Glomerular visceral epithelial cell (primary cell): Measurements from ENCODE around the gene COMMD7.

Experiments
- DNase-seq: peaks from one replicate; pipeline ENCODE4 v3.0.0-alpha.2; 2016; ENCODE audit errors: extremely low spot score

The COMMD7 gene

DNA sequence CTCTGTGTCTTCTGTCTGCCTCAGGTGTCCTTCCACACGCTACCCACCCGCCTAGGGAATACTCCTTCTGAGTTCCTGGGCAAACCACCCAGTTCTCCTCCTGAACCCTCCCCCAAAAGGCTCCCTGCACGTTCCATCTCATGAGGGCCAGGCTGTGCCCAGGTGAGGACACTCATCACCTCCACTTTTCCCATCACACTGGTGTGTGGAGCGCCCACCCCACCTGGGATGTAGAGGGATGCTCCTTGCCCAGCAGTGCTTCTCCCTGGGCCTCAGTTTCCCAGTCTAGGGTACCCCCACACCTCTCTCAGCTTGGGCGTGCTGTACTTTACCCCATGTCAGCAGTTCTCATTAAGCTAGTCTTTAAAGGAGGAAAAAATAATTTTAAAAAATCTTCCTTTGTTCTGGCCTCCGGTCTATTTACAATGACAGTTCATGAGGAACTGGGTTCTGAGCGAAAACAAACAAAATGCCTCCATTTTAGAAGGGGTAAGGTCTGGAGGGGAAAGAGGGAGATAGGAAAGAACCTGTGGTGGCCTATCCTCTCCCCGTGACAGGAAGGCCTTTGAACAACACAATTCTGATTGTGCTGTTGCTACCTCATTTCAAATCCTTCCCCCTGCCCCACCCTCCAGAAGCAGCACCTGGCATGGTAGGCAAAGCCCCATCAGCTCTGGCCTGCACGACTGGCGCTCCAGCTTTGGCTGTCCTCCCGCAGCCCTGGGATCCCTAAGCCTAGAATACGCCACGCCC is 67.9 kb downstream of the COMMD7 start:
- DNase-seq: no peak

DNA sequence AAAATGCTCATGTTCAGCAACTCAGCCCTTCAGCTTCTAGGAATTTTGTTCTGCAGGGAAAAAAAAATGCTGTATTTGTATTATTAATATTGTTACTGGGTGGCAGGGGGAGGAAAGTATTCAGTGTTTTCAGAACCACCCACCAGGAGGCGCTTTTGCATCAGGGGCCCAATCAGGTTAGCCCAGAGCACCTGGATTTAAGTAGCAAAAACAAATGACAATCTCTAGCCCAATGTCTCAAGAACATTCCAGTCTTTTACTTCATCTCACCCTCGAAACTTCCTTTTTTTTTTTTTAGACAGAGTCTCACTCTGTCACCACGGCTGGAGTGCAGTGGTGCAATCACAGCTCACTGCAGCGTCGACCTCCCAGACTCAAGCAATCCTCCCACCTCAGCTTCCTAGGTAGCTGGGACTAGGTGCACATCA is 68.9 kb downstream of the COMMD7 start:
- DNase-seq: peak; percentile 72

DNA sequence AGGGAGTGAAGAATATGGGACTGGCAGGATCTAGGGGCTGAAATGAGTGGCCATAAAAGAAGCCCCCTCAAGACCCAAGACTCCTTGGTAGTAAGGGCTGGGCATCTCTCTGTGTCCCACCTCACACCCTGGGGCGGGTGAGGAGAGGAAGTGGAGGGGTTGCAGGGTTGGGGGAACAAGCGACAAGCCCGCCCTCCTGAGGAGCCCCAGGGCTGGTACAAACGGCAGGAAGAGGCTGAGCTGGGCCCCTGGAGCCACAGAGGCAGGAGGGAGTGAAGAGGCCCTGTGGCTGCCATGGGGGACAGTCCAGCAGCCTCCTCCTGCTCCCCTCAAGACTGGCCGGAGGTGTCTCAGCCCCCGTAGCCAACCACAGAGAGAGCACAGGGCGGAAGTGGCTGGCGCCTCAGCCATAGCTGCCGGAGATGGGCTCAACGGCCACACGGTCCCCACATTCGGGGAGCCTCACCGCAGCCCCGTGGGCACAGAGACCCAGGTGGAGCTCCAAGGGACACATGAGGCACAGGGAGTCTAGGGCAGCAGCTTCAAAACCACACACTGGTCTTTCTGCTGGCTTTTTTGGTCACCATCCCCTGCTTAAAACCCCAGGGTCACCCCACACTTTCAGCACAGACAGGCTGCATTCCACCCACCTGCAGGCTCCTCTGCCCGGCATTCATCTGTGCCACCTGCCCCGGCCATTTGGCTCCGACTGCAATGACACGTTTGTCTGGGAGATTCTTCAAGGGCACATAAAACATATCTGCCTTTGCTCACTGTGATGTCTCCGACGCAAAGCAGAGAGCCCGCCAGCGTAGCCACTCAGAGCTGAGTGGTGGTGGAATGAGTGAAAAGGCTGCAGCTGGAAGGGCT is 70.0 kb downstream of the COMMD7 start:
- DNase-seq: no peak

DNA sequence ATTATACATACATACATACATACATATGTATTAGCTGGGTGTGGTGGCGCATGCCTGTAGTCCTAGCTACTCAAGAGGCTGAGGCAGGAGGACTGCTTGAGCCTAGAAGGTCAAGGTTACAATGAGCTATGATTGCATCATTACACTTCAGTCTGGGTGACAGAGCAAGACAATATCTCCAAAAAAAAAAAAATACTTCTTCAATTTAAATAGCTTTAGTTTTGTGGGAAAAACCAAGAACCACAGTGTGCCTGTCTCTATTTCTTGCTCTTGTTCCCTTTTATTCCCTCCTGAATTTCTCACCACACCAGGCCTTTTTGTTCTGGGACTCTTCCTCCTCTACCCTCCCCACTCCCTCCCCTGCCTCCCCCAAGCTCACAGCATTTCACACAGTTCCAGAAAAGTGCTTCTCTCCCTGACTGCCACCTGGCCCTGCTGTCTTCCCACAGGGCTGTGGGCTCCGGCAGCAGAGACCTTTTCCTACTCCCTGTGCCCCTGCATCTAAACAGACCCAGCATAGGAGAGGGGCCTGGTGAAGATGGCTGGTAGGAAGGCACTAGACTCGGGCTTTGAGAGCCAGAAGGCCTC is 70.8 kb downstream of the COMMD7 start:
- no peak for DNase-seq

DNA sequence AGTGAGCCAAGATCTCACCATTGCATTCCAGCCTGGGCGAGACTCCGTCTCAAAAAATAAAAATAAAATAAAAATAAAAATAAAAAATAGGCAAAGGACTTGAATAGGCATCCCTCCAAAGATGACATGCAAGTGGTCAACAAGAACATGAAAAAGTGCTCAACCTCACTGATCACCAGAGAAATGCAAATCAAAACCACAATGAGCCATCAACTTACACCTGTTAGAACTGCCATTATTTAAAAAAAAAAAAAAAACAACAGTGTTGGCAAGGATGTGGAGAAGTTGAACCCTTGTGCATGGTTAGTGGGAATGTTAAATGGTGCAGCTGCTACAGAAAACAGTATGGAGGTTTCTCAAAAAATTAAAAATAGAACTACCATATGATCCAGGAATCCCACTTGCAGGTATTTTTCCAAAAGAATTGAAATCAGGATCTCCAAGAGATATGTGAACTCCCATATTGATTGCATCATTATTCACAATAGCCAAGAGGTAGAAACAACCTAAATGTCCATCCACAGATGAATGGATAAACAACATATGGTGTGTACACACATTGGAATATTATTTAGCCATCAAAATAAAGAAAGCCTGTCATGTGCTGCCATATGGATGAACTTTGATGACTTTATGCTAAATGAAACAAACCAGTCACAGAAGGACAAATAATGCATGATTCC is 72.4 kb downstream of the COMMD7 start:
- no peak for DNase-seq

DNA sequence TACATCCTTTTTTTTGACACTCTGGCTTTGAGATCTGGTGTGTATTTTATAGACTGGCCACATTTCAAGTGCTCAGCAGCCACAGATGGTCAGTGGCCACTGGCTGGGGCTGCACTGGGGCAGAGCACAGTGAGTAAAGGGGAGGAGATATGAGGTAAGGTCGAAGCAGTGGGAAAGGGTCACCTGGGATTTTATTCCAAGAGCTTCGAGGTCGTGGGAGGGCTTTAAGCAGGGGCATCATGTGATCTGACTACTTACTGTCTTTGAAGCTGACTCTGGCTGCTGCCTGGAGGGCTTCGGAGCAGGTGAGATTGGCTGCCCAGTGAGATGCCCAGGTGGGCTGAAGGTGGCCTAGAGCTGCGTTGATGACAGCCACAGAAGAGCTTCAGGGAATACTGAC is 76.2 kb downstream of the COMMD7 start:
- DNase-seq: no peak

DNA sequence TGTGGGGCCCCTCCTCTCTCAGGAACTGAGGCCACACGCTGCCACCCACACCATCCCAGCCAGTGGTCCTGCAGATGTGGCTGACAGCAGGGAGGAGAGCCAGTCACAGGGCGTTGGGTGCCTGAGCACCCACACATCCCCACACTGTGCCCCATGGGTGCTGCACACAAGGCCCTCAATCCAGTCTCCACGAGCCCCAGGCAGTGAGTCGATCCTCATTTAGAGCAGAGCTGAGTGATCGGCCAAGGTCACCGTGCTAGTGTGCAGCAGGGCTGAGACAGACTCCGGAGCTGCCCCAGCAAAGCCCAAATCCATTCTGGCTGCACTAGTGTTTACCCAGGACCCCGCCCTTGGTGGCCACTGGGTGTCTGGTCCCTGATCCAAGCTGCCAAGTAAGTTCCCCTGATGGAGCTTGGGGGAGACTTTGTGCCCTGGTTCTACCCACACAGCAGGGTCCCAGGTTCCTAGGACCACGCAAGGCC is 78.5 kb downstream of the COMMD7 start:
- no peak for DNase-seq

DNA sequence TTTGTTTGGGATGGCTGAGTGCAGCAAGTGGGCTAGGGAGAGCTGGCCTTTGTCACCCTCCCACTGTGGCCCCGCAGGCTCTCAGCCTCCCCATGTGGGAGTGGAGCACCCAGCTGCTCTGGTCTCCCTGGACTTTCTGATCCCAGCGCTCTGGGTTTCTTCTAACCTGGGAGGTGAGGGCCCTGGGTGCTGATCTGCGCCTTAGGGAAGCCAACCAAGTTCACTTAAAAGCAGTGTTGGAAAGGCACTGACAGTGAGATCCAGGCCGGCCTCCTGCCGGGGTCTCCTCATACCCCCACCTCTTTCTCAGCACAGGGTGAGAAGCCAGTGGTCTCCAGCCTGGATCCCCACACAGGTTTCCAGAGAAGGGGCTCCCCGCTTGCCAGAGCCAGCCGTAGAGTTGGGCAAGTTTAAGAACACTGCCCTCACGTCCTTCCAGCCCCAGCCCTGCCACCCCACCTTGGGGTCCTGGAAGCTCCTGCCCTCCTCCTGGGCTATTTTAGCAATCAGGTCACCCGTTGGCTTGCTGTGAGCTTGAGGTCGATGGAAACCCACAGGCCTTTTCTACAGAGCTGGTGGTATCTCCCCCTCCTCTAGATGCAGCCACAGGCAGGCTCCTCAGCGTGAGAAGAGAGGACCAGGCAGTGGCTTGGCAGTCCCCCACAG is 79.1 kb downstream of the COMMD7 start:
- no peak for DNase-seq

DNA sequence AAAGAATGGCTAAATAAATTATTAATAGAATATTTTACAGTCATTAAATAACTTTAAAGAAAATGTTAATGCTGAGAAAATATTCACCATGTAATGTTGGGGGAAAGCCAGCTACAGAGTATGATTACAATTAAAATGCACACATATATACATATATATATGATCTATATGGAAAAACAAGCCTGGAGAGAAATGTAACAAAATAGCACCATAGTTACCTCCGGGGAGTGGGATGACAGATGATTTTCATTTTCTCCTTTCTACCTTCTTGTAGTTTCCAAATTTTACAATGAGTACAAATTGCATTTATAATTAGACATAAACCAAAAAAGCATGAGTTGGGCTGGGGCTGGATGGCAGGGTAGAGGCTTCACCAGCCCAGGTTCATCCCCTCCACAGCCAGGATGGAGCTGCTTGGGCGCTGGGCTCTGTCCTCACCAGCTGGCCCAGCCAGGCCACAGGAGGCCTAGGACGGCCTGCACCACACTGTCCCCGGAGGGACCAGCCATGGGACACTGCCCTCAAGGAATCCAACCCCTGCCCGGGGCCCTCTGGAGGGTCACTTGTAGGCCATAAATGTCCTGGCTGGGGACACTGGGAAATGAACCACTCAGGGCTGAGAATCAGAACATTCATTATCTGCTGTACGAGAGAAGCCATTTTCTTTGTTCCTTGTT is 79.8 kb downstream of the COMMD7 start:
- no peak for DNase-seq

DNA sequence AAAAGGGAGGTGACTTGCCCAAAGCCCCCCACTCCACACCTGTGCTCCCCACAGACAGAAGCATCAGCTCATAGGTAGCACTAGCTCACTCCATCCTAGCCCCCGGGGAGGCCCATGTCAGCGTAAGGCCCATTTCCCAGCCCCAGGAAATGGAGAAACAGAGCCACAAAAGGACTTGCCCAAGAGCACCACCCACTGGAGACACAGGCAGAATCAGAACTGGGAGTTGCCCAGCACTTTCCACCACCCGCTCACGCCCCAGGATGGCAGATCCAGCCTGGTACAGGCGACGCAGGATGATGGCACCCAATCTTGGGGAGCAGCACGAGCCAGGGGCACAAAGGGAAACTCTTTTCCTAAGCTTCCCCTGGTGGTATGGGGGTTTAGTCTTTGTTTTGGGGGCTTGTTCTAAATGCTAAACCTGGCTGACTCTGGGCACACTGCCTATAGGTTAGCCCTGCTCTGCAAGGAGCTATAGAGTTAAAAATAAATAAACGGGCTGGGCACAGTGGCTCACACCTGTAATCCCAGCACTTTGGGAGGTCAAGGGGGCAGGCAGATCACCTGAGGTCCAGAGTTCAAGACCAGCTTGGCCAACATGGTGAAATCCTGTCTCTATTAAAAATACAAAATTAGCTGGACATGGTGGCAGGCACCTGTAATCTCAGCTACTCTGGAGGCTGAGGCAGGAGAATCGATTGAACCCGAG is 81.3 kb downstream of the COMMD7 start:
- DNase-seq: no peak

DNA sequence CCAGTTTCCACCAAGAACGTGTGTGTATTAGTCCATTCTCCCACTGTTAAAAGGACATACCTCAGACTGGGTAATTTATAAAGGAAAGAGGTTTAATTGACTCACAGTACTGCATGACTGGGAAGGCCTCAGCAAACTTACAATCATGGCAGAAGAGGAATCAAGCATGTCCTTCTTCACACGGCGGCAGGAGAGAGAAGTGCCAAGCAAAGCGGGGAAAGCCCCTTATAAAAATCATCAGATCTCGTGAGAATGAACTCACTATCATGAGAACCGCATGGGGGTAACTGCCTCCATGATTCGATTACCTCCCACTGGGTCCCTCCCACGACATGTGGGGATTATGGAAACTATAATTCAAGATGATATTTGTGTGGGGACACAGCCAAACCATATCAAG is 82.6 kb downstream of the COMMD7 start:
- no peak for DNase-seq

DNA sequence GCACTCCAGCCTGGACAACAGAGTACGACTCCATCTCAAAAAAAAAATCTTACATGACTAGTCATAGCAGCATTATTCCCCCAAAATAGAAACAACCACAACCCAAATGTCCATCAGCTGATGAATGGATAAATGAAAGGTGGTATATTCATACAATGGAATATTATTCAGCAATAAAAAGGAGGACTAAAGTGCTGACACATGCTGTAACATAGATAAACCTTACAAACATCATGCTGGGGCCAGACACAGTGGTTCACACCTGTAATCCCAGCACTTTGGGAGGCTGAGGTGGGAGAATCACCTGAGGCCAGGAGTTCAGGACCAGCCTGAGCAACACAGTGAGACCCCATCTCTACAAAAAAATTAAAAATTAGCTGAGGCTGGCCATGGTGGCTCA is 86.4 kb downstream of the COMMD7 start:
- no peak for DNase-seq

DNA sequence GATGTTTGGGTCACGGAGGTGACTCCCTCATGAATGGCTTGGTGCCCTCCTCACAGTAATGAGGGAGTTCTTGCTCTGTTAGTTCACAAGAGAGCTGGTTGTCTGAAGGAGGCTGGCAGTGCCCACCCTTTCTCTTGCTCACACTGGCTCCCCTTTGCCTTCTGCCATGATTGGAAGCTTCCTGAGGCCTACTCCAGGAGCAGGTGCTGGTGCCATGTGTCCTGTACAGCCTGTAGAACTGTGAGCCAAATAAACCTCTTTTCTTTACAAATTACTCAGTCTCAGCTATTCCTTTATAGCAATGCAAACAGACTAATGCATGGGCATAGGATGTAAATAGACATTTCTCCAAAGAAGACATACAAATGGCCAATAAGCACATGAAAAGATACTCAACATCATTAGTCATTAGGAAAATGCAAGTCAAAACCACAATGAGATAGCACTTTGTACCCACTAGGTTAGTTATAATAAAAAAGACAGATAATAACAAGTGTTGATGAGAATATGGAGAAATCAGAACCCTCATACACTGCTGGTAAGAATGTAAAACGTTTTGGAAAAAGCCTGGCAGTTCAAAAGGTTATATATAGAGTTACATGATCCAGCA is 87.3 kb downstream of the COMMD7 start:
- DNase-seq: no peak

DNA sequence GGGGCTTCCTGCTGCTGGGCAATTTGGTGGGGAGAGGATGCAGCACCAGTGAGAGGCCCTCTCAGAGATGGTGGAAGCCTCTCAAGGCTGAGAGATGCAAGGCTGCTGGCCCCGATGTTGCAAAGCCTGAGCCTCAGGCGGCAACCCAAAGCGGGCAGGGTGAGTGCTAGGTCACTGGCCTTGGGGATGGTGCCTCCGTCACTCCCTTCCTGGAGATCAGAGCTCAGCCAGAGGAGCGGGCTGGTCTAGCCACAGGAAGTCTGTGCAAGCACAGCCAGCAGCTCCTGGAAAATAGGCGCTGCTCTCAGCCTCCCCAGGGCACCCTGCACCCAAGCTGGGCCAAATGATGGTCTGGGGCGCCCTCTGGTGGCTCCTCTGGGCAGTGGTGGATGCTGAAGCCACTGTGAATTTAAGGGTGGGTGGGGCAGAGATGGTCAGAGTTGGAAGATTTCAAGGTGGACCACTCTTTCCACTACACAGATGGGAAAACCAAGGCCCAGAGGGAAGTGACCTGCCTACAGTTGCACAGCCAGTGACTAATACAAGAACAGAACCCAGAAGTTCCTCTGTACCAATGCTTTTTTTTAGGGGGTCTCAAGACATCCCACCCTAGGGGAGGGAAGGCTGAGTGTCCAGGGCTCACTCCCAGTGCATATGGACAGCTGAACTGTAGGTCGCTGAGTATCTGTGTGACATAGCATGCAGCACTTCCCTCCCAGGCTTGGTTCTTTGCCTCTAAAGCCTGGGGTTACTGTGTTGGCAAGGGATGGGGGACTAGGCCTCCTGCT is 90.3 kb downstream of the COMMD7 start:
- DNase-seq: peak; percentile 86
